A549 (cell line): ENCODE results near the gene RNF5.
"Not testable (repeated sequence)": the region's sequence is repeated elsewhere in the genome, so short reads cannot be mapped to it uniquely, and the experiment has no call there.

Experiments used
- EP300 ChIP-seq, 2 experiments: fragments of >200 bp; sonication (Bioruptor Twin); formaldehyde crosslinking; IDR thresholded peaks; 2 replicates in 1 of 2; 3 replicates in 1 of 2; pipeline ENCODE4 v1.6.1; 2016 to 2017
- POLR2A ChIP-seq: IDR thresholded peaks from 2 replicates; pipeline ENCODE4 v1.6.1; 2012; ENCODE audit warnings: mild to moderate bottlenecking, low read length
- REST ChIP-seq: fragments of 200-600 bp; sonication (generic); IDR thresholded peaks from 2 replicates; pipeline ENCODE4 v1.6.1; 2016; ENCODE audit warnings: antibody characterized with exemption, mild to moderate bottlenecking, moderate library complexity
- RNF2 ChIP-seq: fragments of 200-600 bp; sonication (generic); IDR thresholded peaks from 2 replicates; pipeline ENCODE4 v1.6.1; 2016; ENCODE audit warnings: low read depth, mild to moderate bottlenecking, antibody characterized with exemption, moderate library complexity, borderline replicate concordance
- SMC3 ChIP-seq: fragments of >200 bp; sonication (Bioruptor Twin); formaldehyde crosslinking; IDR thresholded peaks from 3 replicates; pipeline ENCODE4 v1.6.1; 2018; ENCODE audit warnings: inconsistent platforms
- USF2 ChIP-seq: fragments of 450-650 bp; IDR thresholded peaks from 2 replicates; pipeline ENCODE4 v1.6.1; 2014; ENCODE audit warnings: antibody characterized with exemption
- TF ChIP-seq, protein P1 (sequence below): IDR thresholded peaks from 2 replicates; pipeline ENCODE4 v1.6.1; 2012
- TF ChIP-seq, protein P2 (sequence below): IDR thresholded peaks from 2 replicates; pipeline ENCODE4 v1.6.1; 2012
- TF ChIP-seq, protein P3 (sequence below): fragments of >200 bp; sonication (Bioruptor Twin); formaldehyde crosslinking; IDR thresholded peaks from 3 replicates; pipeline ENCODE4 v1.5.1; 2016
- TF ChIP-seq, protein P4 (sequence below): fragments of >200 bp; sonication (Bioruptor Twin); formaldehyde crosslinking; IDR thresholded peaks from 3 replicates; pipeline ENCODE4 v1.6.1; 2016

DNA sequence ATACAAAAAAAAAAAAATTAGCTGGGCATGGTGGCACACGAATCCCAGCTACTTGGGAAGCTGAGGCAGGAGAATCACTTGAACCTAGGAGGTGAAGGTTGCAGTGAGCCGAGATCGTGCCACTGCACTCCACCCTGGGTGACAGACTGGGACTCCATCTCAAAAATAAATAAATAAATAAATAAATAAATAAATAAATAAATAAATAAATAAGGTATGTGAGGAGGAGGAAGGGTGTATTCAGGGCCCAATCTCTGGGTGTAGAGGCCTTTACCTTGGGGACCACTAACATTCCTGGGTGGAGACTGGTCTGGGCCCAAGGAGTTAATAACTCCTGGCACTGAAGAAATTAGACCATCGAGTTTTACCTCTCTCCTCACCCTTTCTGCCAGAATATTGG lies 33.2 kb downstream of the RNF5 start:
- TF ChIP-seq, protein P1, sequence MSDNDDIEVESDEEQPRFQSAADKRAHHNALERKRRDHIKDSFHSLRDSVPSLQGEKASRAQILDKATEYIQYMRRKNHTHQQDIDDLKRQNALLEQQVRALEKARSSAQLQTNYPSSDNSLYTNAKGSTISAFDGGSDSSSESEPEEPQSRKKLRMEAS = not testable (repeated sequence)
- TF ChIP-seq, protein P2, sequence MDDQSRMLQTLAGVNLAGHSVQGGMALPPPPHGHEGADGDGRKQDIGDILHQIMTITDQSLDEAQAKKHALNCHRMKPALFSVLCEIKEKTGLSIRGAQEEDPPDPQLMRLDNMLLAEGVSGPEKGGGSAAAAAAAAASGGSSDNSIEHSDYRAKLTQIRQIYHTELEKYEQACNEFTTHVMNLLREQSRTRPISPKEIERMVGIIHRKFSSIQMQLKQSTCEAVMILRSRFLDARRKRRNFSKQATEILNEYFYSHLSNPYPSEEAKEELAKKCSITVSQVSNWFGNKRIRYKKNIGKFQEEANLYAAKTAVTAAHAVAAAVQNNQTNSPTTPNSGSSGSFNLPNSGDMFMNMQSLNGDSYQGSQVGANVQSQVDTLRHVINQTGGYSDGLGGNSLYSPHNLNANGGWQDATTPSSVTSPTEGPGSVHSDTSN = not testable (repeated sequence)
- TF ChIP-seq, protein P3, sequence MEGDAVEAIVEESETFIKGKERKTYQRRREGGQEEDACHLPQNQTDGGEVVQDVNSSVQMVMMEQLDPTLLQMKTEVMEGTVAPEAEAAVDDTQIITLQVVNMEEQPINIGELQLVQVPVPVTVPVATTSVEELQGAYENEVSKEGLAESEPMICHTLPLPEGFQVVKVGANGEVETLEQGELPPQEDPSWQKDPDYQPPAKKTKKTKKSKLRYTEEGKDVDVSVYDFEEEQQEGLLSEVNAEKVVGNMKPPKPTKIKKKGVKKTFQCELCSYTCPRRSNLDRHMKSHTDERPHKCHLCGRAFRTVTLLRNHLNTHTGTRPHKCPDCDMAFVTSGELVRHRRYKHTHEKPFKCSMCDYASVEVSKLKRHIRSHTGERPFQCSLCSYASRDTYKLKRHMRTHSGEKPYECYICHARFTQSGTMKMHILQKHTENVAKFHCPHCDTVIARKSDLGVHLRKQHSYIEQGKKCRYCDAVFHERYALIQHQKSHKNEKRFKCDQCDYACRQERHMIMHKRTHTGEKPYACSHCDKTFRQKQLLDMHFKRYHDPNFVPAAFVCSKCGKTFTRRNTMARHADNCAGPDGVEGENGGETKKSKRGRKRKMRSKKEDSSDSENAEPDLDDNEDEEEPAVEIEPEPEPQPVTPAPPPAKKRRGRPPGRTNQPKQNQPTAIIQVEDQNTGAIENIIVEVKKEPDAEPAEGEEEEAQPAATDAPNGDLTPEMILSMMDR = not testable (repeated sequence)
- TF ChIP-seq EP300 (IDR thresholded peaks at IDR 0.05); POLR2A; RNF2; REST; SMC3; USF2: not testable (repeated sequence)
- TF ChIP-seq, protein P4, sequence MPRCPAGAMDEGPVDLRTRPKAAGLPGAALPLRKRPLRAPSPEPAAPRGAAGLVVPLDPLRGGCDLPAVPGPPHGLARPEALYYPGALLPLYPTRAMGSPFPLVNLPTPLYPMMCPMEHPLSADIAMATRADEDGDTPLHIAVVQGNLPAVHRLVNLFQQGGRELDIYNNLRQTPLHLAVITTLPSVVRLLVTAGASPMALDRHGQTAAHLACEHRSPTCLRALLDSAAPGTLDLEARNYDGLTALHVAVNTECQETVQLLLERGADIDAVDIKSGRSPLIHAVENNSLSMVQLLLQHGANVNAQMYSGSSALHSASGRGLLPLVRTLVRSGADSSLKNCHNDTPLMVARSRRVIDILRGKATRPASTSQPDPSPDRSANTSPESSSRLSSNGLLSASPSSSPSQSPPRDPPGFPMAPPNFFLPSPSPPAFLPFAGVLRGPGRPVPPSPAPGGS = not testable (repeated sequence)
